ENCODE measurements around the gene STK17B.

GRCh38 chr2:196148736-196149135, 22.6 kb downstream of the STK17B start:
- TF ChIP-seq MAX (IDR thresholded peaks at IDR 0.05): no peak
- no peak for TF ChIP-seq HOXA7 (CRISPR knock-in tag; IDR thresholded peaks at IDR 0.05)
- TF ChIP-seq CTCF (IDR thresholded peaks at IDR 0.05): no peak
- TF ChIP-seq POLR2A (IDR thresholded peaks at IDR 0.05; ENCODE audit: low read length): no peak
- TF ChIP-seq CHD4 (IDR thresholded peaks at IDR 0.05; ENCODE audit: borderline replicate concordance): no peak
- TF ChIP-seq KDM1A (IDR thresholded peaks at IDR 0.05; ENCODE audit: low read depth): no peak
- TF ChIP-seq, protein P1, sequence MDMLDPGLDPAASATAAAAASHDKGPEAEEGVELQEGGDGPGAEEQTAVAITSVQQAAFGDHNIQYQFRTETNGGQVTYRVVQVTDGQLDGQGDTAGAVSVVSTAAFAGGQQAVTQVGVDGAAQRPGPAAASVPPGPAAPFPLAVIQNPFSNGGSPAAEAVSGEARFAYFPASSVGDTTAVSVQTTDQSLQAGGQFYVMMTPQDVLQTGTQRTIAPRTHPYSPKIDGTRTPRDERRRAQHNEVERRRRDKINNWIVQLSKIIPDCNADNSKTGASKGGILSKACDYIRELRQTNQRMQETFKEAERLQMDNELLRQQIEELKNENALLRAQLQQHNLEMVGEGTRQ (IDR thresholded peaks at IDR 0.05): no peak
- no peak for TF ChIP-seq REST (IDR thresholded peaks at IDR 0.05)
- TF ChIP-seq CBX2 (IDR thresholded peaks at IDR 0.05; ENCODE audit: borderline replicate concordance, low read depth): no peak

Measured in A549 (cell line).